Glomerular endothelial cell (primary cell): ENCODE results near the gene CLDN18. TPM values are rescaled to one million over a fixed set of nuclear protein-coding genes. Genes with fewer than 3 reads are reported as not detected.

ENCODE experiments used
- DNase-seq: peaks from one replicate; pipeline ENCODE4 v3.0.0-alpha.2; 2011; ENCODE audit warnings: low read depth, low spot score; ENCODE audit errors: extremely low read depth
- total RNA-seq: library from RNA; depleted of rRNA; stranded (reverse); fragments of >200 nt; gene quantifications from 2 replicates; pipeline ENCODE4 v1.2.3, GENCODE V29; 2015

CLDN18 gene
- total RNA-seq, 1 donor from 2014 or later = not detected

- no peak for DNase-seq
Measured at GRCh38 chr3:138023754-138024153, 13.8 kb downstream of the CLDN18 start.

GRCh38 chr3:138025553-138025952 lies 15.6 kb downstream of the CLDN18 start:
- no peak for DNase-seq

GRCh38 chr3:138027821-138028220 lies 17.9 kb downstream of the CLDN18 start:
- no peak for DNase-seq

GRCh38 chr3:138030734-138031280 lies 20.8 kb downstream of the CLDN18 start:
- no peak for DNase-seq

GRCh38 chr3:138031536-138031935 lies 21.6 kb downstream of the CLDN18 start:
- no peak for DNase-seq

GRCh38 chr3:138032567-138032966 lies 22.6 kb downstream of the CLDN18 start:
- DNase-seq = no peak

- no peak for DNase-seq
Measured at GRCh38 chr3:138033202-138033691, 23.3 kb downstream of the CLDN18 start.

- DNase-seq = no peak
Measured at GRCh38 chr3:138034918-138035317, 25.0 kb downstream of the CLDN18 start.

- DNase-seq = no peak
Measured at GRCh38 chr3:138036572-138036971, 26.6 kb downstream of the CLDN18 start.

GRCh38 chr3:138038725-138039462 lies 28.9 kb downstream of the CLDN18 start:
- no peak for DNase-seq

- no peak for DNase-seq
Measured at GRCh38 chr3:138042043-138042442, 32.1 kb downstream of the CLDN18 start.

- DNase-seq = no peak
Measured at GRCh38 chr3:138043266-138044029, 33.5 kb downstream of the CLDN18 start.

- DNase-seq = no peak
Measured at GRCh38 chr3:138046085-138046484, 36.1 kb downstream of the CLDN18 start.

- no peak for DNase-seq
Measured at GRCh38 chr3:138046955-138047354, 37.0 kb downstream of the CLDN18 start.

- DNase-seq = no peak
Measured at GRCh38 chr3:138047596-138048158, 37.7 kb downstream of the CLDN18 start.

GRCh38 chr3:138049157-138049919 lies 39.4 kb downstream of the CLDN18 start:
- no peak for DNase-seq

GRCh38 chr3:138051947-138052802 lies 42.2 kb downstream of the CLDN18 start:
- no peak for DNase-seq

- no peak for DNase-seq
Measured at GRCh38 chr3:138054057-138054456, 44.1 kb downstream of the CLDN18 start.

- DNase-seq = no peak
Measured at GRCh38 chr3:138057384-138057783, 47.4 kb downstream of the CLDN18 start.

- DNase-seq = no peak
Measured at GRCh38 chr3:138059261-138059660, 49.3 kb downstream of the CLDN18 start.
